GM19372 (cell line): Measurements from ENCODE around the gene TTC17.
"Not testable (repeated sequence)": the region's sequence is repeated elsewhere in the genome, so short reads cannot be mapped to it uniquely, and the experiment has no call there.

Source experiments
- ATAC-seq: cut with Tn5 transposase; IDR thresholded peaks from one replicate; pipeline ENCODE4 v1.9.1; 2021; ENCODE audit warnings: mild to moderate bottlenecking, low read depth, moderate library complexity; ENCODE audit not compliant: unreplicated experiment

TTC17 gene

GRCh38 chr11:43358801-43359421 is at the start of gene TTC17:
Gene TTC17 (plus strand): TSS chr11:43358920. CDS start chr11:43358955, 35 bp downstream.
- peak; percentile 94 for ATAC-seq

GRCh38 chr11:43311791-43312607 is 46.7 kb upstream of the TTC17 start, which contains the start of gene API5:
Gene API5 (plus strand): TSS chr11:43311996. CDS start chr11:43312128, 132 bp downstream.
- peak; percentile 99 for ATAC-seq

- ATAC-seq: no peak
These were observed 42.8 kb upstream of the TTC17 start for GRCh38 chr11:43315966-43316365.

GRCh38 chr11:43316451-43316850 is 42.3 kb upstream of the TTC17 start:
- ATAC-seq: no peak

GRCh38 chr11:43327987-43328386 is 30.7 kb upstream of the TTC17 start:
- ATAC-seq: no peak

GRCh38 chr11:43328482-43328881 is 30.2 kb upstream of the TTC17 start:
- no peak for ATAC-seq

- ATAC-seq: no peak
These were observed 17.6 kb upstream of the TTC17 start for GRCh38 chr11:43341159-43341558.

GRCh38 chr11:43351426-43351825 is 7.3 kb upstream of the TTC17 start:
- ATAC-seq: not testable (repeated sequence)

- no peak for ATAC-seq
These were observed 4.4 kb upstream of the TTC17 start for GRCh38 chr11:43354311-43354710.

GRCh38 chr11:43356336-43356735 is 2.4 kb upstream of the TTC17 start:
- ATAC-seq: no peak

- ATAC-seq: no peak
These were observed 380 bp upstream of the TTC17 start for GRCh38 chr11:43358279-43358800.

GRCh38 chr11:43359422-43359818 is 700 bp downstream of the TTC17 start:
- ATAC-seq: peak; percentile 34

- ATAC-seq: no peak
These were observed 1.8 kb downstream of the TTC17 start for GRCh38 chr11:43360361-43361032.

- ATAC-seq: no peak
These were observed 8.0 kb downstream of the TTC17 start for GRCh38 chr11:43366677-43367076.

GRCh38 chr11:43367382-43368178 is 8.9 kb downstream of the TTC17 start:
- ATAC-seq: no peak

- ATAC-seq: no peak
These were observed 17.3 kb downstream of the TTC17 start for GRCh38 chr11:43376065-43376464.

GRCh38 chr11:43376594-43376993 is 17.9 kb downstream of the TTC17 start:
- no peak for ATAC-seq

GRCh38 chr11:43377389-43377788 is 18.7 kb downstream of the TTC17 start:
- no peak for ATAC-seq

- no peak for ATAC-seq
These were observed 20.2 kb downstream of the TTC17 start for GRCh38 chr11:43378897-43379296.

- no peak for ATAC-seq
These were observed 23.1 kb downstream of the TTC17 start for GRCh38 chr11:43381802-43382201.
